SHP77 (cell line): ENCODE results near the gene UGDH.

Experiments
- DNase-seq, 2 experiments: peaks; one replicate each; lab custom pipeline; 2025; lab: John Stamatoyannopoulos, UW

Gene UGDH

DNA sequence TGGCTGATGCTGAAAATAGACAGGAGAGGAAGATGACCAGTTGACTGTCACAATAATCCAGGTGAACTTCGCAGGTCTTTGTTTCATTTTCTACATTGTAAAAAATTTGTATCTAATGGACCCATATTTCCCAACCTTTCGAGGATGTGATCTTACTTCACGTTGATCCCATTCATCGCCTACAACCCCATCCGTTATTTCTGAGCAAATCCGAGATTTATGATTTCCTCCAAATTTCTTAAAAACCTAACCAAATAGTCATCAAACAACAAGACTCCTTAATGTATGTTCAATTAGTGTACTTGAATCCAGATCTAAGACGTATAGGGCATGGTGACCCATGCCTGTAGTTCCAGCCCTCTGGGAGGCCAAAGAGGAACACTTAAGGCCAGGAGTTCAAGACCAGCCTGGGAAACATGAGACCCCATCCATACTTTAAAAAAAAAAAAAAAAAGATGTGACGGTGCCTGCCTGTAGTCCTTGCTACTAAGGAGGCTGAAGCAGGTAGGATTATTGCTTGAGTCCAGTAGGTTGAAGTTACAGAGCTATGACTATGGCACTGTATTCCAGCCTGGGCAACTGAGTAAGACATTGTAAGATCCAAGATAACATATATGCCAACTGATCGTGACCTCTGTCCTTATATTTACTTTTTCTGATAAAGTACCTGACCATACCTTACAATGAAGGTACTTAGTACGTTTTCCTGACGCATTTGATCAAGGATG is 74.2 kb downstream of the UGDH start:
- no peak for DNase-seq

DNA sequence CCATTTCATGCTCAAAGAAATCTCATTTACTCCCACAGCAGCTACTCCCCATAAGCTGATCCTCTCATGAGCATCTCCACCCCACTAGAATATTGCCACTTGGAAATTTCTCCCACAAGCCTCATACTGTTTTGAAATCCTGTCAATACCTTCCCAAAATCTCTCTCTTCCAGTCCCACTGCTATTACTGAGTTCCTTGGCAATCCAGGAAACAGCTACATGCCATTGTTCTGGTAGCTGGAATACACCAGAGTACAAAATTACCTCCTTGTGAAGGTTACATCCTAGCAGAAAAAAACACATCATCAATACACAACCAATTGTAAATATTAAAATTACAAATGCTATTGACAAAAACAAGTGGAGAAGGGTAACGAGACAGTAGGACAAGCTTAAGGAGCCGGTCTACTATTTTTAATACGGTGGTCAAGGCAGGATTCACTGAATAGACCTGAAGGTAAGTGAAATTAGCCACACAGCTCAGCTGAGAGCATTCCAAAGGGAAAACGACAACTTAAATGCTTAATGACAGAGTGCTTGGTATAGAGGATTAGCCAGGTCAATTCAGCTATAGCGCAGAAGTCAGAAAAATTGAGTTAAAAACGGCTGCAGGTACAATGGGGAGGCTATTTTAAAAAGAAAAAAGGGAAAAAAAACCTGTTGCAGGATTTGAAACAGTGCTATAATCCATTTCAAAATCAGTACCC is 74.9 kb downstream of the UGDH start:
- no peak for DNase-seq

DNA sequence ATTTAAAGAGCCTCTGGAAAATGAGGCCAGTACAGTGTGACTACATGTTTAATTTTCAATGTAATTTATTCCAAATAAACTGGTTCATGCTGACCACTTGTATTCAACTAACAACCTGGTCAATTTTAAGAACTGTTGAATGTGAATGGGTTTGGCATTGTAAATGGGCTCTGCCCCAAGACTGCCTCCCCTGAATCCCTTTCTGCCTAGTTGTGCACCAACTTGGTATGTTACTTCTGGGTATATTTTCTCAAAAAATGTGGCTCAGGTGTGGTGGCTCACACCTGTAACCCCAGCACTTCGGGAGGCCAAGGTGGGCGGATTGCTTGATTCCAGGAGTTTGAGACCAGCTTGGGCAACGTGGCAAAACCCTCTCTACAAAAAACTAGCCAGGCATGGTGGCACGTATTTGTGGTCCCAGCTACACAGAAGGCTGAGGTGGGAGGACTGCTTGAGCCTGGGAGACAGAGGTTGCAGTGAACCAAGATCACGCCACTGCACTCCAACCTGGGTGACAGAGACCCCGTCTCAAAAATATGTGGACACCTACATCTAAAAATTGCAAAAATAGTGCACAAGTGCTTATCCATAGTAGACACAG is 75.7 kb downstream of the UGDH start:
- DNase-seq: no peak

DNA sequence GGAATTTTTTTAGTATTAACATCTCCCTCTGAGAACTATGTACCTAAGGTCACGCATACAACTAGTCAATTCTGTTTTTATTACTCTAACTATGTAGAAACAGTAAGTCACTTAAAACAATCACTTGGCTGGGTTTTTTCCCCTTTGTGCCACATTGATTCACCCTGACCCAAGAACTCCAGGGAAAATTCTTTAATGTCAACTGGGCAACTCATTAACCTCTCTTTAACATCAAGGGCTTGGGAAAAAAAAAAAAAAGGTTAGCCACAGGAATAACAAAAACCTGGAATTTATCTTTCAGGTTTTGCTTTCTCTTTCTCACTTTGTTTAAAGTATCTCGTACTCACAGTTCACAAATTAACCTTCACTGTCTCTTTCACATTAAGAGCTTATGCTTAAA is 76.6 kb downstream of the UGDH start:
- DNase-seq: no peak
